Endothelial cell of umbilical vein (primary cell): ENCODE results near the gene LRCH1. TPM values are rescaled to one million over a fixed set of nuclear protein-coding genes. Genes with fewer than 3 reads are reported as not detected.

Experiments
- BruUV-seq: library from RNA; stranded (reverse); fragments of 400-500 nt; replicated peaks from 2 replicates; lab custom pipeline; 2021; lab: Mats Ljungman, UMichigan
- CTCF ChIA-PET: fragments of 300-600, 350-600 bp; sonication (Branson Sonifier 250); formaldehyde crosslinking; loops from one replicate; lab custom pipeline; 2021; ENCODE audit warnings: antibody characterized with exemption, inconsistent platforms; lab: Charles Lee
- POLR2A ChIA-PET: fragments of 300-600, 350-600 bp; sonication (Branson Sonifier 250); formaldehyde crosslinking; loops from one replicate; lab custom pipeline; 2021; ENCODE audit warnings: antibody characterized with exemption, inconsistent platforms; lab: Charles Lee
- DNase-seq: peaks from one replicate; pipeline ENCODE4 v3.0.0-alpha.2; 2011; ENCODE audit warnings: low read depth, low spot score
- FAIRE-seq: peaks from 2 replicates; lab custom pipeline; 2011; peaks lifted over from hg19 to GRCh38; lab: Jason Lieb, UNC
- H2AFZ ChIP-seq: 2 replicates; pipeline ENCODE4 v1.6.0; 2012; ENCODE audit warnings: low read depth, low read length, control low read depth, inconsistent platforms
- H3K27ac ChIP-seq: 2 replicates; pipeline ENCODE4 v1.5.1; 2011; ENCODE audit warnings: low read depth, mild to moderate bottlenecking, control low read depth, low read length, moderate library complexity; ENCODE audit not compliant: insufficient read depth
- H3K27me3 ChIP-seq, 2 experiments: 2 replicates each; pipeline versions ENCODE4 v1.6.0 to v1.6.1; 2011; ENCODE audit warnings: low read length in 2 of 2, mixed read lengths in 1 of 2; ENCODE audit not compliant: control insufficient read depth in 2 of 2, insufficient read depth in 2 of 2
- H3K36me3 ChIP-seq, 2 experiments: 2 replicates in 1 of 2; 3 replicates in 1 of 2; pipeline ENCODE4 v1.5.1; 2011; ENCODE audit warnings: low read length in 2 of 2, mild to moderate bottlenecking in 1 of 2, moderate library complexity in 1 of 2; ENCODE audit not compliant: control insufficient read depth in 2 of 2, insufficient read depth in 2 of 2; ENCODE audit errors: extremely low read depth in 1 of 2
- H3K4me1 ChIP-seq: 3 replicates; pipeline ENCODE4 v1.5.1; 2011; ENCODE audit warnings: mild to moderate bottlenecking, low read length; ENCODE audit not compliant: control insufficient read depth, insufficient read depth; ENCODE audit errors: extremely low read depth
- H3K4me2 ChIP-seq: 2 replicates; pipeline ENCODE4 v1.6.1; 2011; ENCODE audit warnings: low read length, control low read depth, mixed read lengths; ENCODE audit not compliant: insufficient read depth
- H3K4me3 ChIP-seq, 3 experiments: fragments of 200-600 bp in 1 of 3; sonication (generic), shearing (Covaris generic) in 1 of 3; replicated peaks in 1 of 3; 2 replicates each; pipeline ENCODE4 v1.5.1; 2011 to 2016; ENCODE audit warnings: control low read depth in 3 of 3, low read length in 3 of 3, mild to moderate bottlenecking in 2 of 3, inconsistent platforms in 1 of 3, low read depth in 1 of 3, moderate library complexity in 1 of 3; ENCODE audit not compliant: insufficient read depth in 1 of 3
- H3K79me2 ChIP-seq: 2 replicates; pipeline ENCODE4 v1.6.0; 2012; ENCODE audit warnings: low read length, inconsistent platforms; ENCODE audit not compliant: control insufficient read depth, insufficient read depth
- H3K9ac ChIP-seq: replicated peaks from 2 replicates; pipeline ENCODE3; 2011; ENCODE audit warnings: low read length, control low read depth; ENCODE audit not compliant: insufficient read depth; ENCODE audit errors: extremely low read depth
- H3K9me1 ChIP-seq: replicated peaks from 3 replicates; pipeline ENCODE4 v1.6.0; 2011; ENCODE audit warnings: mild to moderate bottlenecking, low read length; ENCODE audit not compliant: control insufficient read depth, insufficient read depth; ENCODE audit errors: extremely low read depth
- H3K9me3 ChIP-seq: replicated peaks from 2 replicates; pipeline ENCODE4 v1.5.1; 2012; ENCODE audit warnings: low read length, inconsistent platforms; ENCODE audit not compliant: control insufficient read depth, insufficient read depth
- H4K20me1 ChIP-seq: replicated peaks from 2 replicates; pipeline ENCODE3; 2011; ENCODE audit warnings: mild to moderate bottlenecking, low read length; ENCODE audit not compliant: control insufficient read depth, insufficient read depth; ENCODE audit errors: extremely low read depth
- CTCF ChIP-seq, 2 donors: IDR thresholded peaks; 1 replicate in 1 of 2; 2 replicates in 1 of 2; pipeline ENCODE4 v1.5.1; 2011; ENCODE audit warnings: low read length in 2 of 2, mild to moderate bottlenecking in 2 of 2, moderate library complexity in 2 of 2, control low read depth in 1 of 2, inconsistent platforms in 1 of 2, low read depth in 1 of 2; ENCODE audit not compliant: insufficient read depth in 1 of 2; ENCODE audit errors: extremely low read depth in 1 of 2
- EZH2 ChIP-seq: IDR thresholded peaks from 2 replicates; pipeline ENCODE4 v1.6.1; 2012; ENCODE audit warnings: borderline replicate concordance, low read depth, mild to moderate bottlenecking, moderate library complexity, low read length, inconsistent platforms; ENCODE audit not compliant: severe bottlenecking
- FOS ChIP-seq: IDR thresholded peaks from 2 replicates; pipeline ENCODE4 v1.6.1; 2011; ENCODE audit warnings: mild to moderate bottlenecking, low read length, moderate library complexity, borderline replicate concordance; ENCODE audit not compliant: insufficient read depth
- GATA2 ChIP-seq: IDR thresholded peaks from 2 replicates; pipeline ENCODE4 v1.7.0; 2011; ENCODE audit warnings: low read depth, mild to moderate bottlenecking, moderate library complexity, mixed read lengths, low read length; ENCODE audit not compliant: insufficient read length, insufficient read depth
- JUN ChIP-seq: IDR thresholded peaks from 2 replicates; pipeline ENCODE4 v1.6.1; 2011; ENCODE audit warnings: borderline replicate concordance, low read depth; ENCODE audit not compliant: insufficient read length, insufficient read depth
- MYC ChIP-seq: IDR thresholded peaks from one replicate; pipeline ENCODE4 v1.6.1; 2011; ENCODE audit warnings: mild to moderate bottlenecking, low read depth, low read length
- POLR2A ChIP-seq: IDR thresholded peaks from 2 replicates; pipeline ENCODE4 v1.6.1; 2012; ENCODE audit warnings: low read depth, mild to moderate bottlenecking, control low read depth, low read length
- POLR2AphosphoS5 ChIP-seq: IDR thresholded peaks from 2 replicates; pipeline ENCODE4 v1.6.1; 2012; ENCODE audit warnings: low read depth, mild to moderate bottlenecking, control low read depth, low read length, moderate library complexity; ENCODE audit not compliant: insufficient read depth
- dilution Hi-C: fragments of 300-500 bp; cut with MboI; formaldehyde crosslinking; loops from one replicate; pipeline ENCODE4 v1.15.0; 2019; ENCODE audit warnings: low sequenced_read_pairs; ENCODE audit not compliant: extremely low pct_ligation_motif_present
- intact Hi-C: fragments of 100-400 bp; cut with micrococcal nuclease; formaldehyde crosslinking; loops from one replicate; pipeline ENCODE4 v1.10.0; 2022
- polyA plus RNA-seq, 4 experiments: library from polyadenylated mRNA; depleted of rRNA in 3 of 4; stranded (reverse) in 3 of 4; unstranded in 1 of 4; fragments of >200 nt; gene quantifications; 2 replicates each; pipeline versions ENCODE4 v1.2.1 to v1.2.3, GENCODE V29; 2011 to 2012; ENCODE audit warnings: missing spikeins in 1 of 4
- total RNA-seq: library from RNA; stranded (reverse); gene quantifications from 2 replicates; pipeline ENCODE4 v1.2.3, GENCODE V29; 2021
- TF ChIP-seq, protein P1 (sequence below): IDR thresholded peaks from 2 replicates; pipeline ENCODE4 v1.6.1; 2011; ENCODE audit not compliant: insufficient read depth, insufficient read length

LRCH1 gene
- total and polyA plus RNA-seq, 2 donors (not counting 3 experiments of a cell fraction or from before 2014, with no cell fraction given): 5.4 to 16.5 TPM

GRCh38 chr13:46782691-46783090 is 229.7 kb downstream of the LRCH1 start:
- POLR2A ChIA-PET: no interaction called here
- H3K4me1 ChIP-seq: no peaks in the 10 kb centered on the region
- H2AFZ ChIP-seq: no peak overlapping the region
- DNase-seq (no peak), FAIRE-seq (no peak)
- H3K4me3 ChIP-seq: no peak overlapping the region
- H3K79me2 ChIP-seq: no peaks in the 10 kb centered on the region
- no peaks in the 10 kb centered on the region for H3K9me1 ChIP-seq
- dilution Hi-C loops: no loop called here
- H3K36me3 ChIP-seq: peaks cover 0 to 23% of the 10 kb centered on the region in 2 experiments
- TF ChIP-seq JUN: no peak
- TF ChIP-seq GATA2: no peak
- no peaks in the 10 kb centered on the region for H4K20me1 ChIP-seq
- no TSS peak for BruUV-seq
- CTCF ChIA-PET: no interaction called here
- H3K9ac ChIP-seq: no peak overlapping the region
- H3K9me3 ChIP-seq: no peaks in the 10 kb centered on the region
- intact Hi-C loops: no loop called here
- H3K27me3 ChIP-seq: no peaks in the 10 kb centered on the region
- H3K4me2 ChIP-seq: no peak overlapping the region
- no peak overlapping the region for H3K27ac ChIP-seq

- no peak for DNase-seq
- Histone ChIP-seq H3K27me3 (no peaks in the 10 kb centered on the region), H3K79me2 (no peaks in the 10 kb centered on the region), H3K4me1 (no peaks in the 10 kb centered on the region), H3K27ac (no peak overlapping the region), H4K20me1 (no peaks in the 10 kb centered on the region), H3K9me1 (no peaks in the 10 kb centered on the region), H3K36me3 (peaks cover 0 to 23% of the 10 kb centered on the region in 2 experiments), H3K9me3 (no peaks in the 10 kb centered on the region), H3K9ac (no peak overlapping the region), H2AFZ (no peak overlapping the region), H3K4me3 (no peak overlapping the region), H3K4me2 (no peak overlapping the region)
- POLR2A ChIA-PET: no interaction called here
- CTCF ChIA-PET: no interaction called here
- FAIRE-seq: no peak
- no peak for TF ChIP-seq MYC
- no peak for TF ChIP-seq JUN
- no peak for TF ChIP-seq POLR2A
- TF ChIP-seq POLR2AphosphoS5: no peak
- TF ChIP-seq, protein P1, sequence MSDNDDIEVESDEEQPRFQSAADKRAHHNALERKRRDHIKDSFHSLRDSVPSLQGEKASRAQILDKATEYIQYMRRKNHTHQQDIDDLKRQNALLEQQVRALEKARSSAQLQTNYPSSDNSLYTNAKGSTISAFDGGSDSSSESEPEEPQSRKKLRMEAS: no peak
- TF ChIP-seq FOS: no peak
- no peak for TF ChIP-seq CTCF (IDR thresholded peaks at IDR 0.05; ENCODE audit: extremely low read depth in 1 of 2, insufficient read depth in 1 of 2, low read depth in 1 of 2, low read length in 2 of 2)
- no peak for TF ChIP-seq EZH2
- TF ChIP-seq GATA2: no peak
- dilution Hi-C loops (no loop called here), intact Hi-C loops (no loop called here)
- no TSS peak for BruUV-seq
These were observed 230.5 kb downstream of the LRCH1 start for GRCh38 chr13:46783504-46783903.
